ENCODE data around the gene HPCAL4.

GRCh38 chr1:39689635-39690034 lies 1.6 kb downstream of the HPCAL4 start:
- TF ChIP-seq CTCF (IDR thresholded peaks at IDR 0.05) (no peak), POLR2A (IDR thresholded peaks at IDR 0.05) (no peak)
